ENCODE results near the gene RASGRP2.

GRCh38 chr11:64754124-64754918, 10.4 kb upstream of the RASGRP2 start:
- TF ChIP-seq POLR2A (IDR thresholded peaks at IDR 0.05) (no peak), CTCF (IDR thresholded peaks at IDR 0.05) (no peak), POLR2AphosphoS5 (IDR thresholded peaks at IDR 0.05) (no peak)
